HepG2 (cell line): Measurements from ENCODE around the gene FAM3A. TPM values are rescaled to one million over a fixed set of nuclear protein-coding genes. Genes with fewer than 3 reads are reported as not detected.

ENCODE experiments used
- HOXA3 ChIP-seq: sonication (generic); formaldehyde crosslinking; IDR thresholded peaks from 2 replicates; pipeline ENCODE4 v1.5.0; 2020; ENCODE audit warnings: missing genetic modification reagents
- MTF1 ChIP-seq: sonication (generic); formaldehyde crosslinking; IDR thresholded peaks from 2 replicates; pipeline ENCODE4 v1.5.0; 2020; ENCODE audit warnings: missing genetic modification reagents
- NFYB ChIP-seq: sonication (generic); formaldehyde crosslinking; IDR thresholded peaks from 2 replicates; pipeline ENCODE4 v1.4.0; 2020; ENCODE audit warnings: missing genetic modification reagents
- POLR2AphosphoS5 ChIP-seq: IDR thresholded peaks from 2 replicates; pipeline ENCODE4 v1.6.1; 2012; ENCODE audit warnings: low read depth, low read length
- POLR2G ChIP-seq: fragments of 200-400 bp; formaldehyde crosslinking; IDR thresholded peaks from 2 replicates; pipeline ENCODE4 v1.6.1; 2018; ENCODE audit warnings: mild to moderate bottlenecking, low read depth, low read length, moderate library complexity
- RAD51 ChIP-seq: fragments of 450-650 bp; IDR thresholded peaks from 2 replicates; pipeline ENCODE4 v1.6.1; 2016; ENCODE audit warnings: borderline replicate concordance
- SP1 ChIP-seq, 2 experiments: fragments of 450-650 bp in 1 of 2; sonication (generic) in 1 of 2; formaldehyde crosslinking in 1 of 2; IDR thresholded peaks; 2 replicates each; pipeline versions ENCODE4 v1.4.0 to v1.6.1; 2016 to 2020; ENCODE audit warnings: missing genetic modification reagents in 1 of 2
- SRSF1 ChIP-seq: fragments of 200-400 bp; formaldehyde crosslinking; optimal IDR thresholded peaks from 2 replicates; pipeline ENCODE3; 2017; ENCODE audit warnings: mild to moderate bottlenecking, low read depth, low read length, moderate library complexity
- STAG1 ChIP-seq: sonication (generic); formaldehyde crosslinking; IDR thresholded peaks from 2 replicates; pipeline ENCODE4 v1.4.0; 2020; ENCODE audit warnings: missing genetic modification reagents
- THAP11 ChIP-seq: IDR thresholded peaks from 2 replicates; pipeline ENCODE4 v1.6.1; 2016; ENCODE audit warnings: missing biosample characterization, missing genetic modification reagents
- polyA plus RNA-seq, 8 experiments: library from polyadenylated mRNA; depleted of rRNA in 3 of 8; stranded (reverse) in 7 of 8; unstranded in 1 of 8; fragments of >200 nt; fragmentation: Illumina TruSeq in 4 of 8; extraction: Trizol in 4 of 8; gene quantifications; 2 replicates each; pipeline versions ENCODE4 v1.2.1 to v1.2.3, GENCODE V29; 2011 to 2016; ENCODE audit warnings: low read depth in 4 of 8, missing spikeins in 1 of 8, mixed read lengths in 1 of 8; ENCODE audit not compliant: insufficient read depth in 1 of 8
- total RNA-seq, 5 experiments: library from RNA; depleted of rRNA; stranded (reverse); fragments of >200 nt; fragmentation: Illumina TruSeq; extraction: Trizol; gene quantifications; 2 replicates each; pipeline ENCODE4 v1.2.3, GENCODE V29; 2016; ENCODE audit warnings: low read depth in 1 of 5
- TF ChIP-seq, protein P1 (sequence below), 2 experiments: IDR thresholded peaks; 2 replicates each; pipeline ENCODE4 v1.6.1; 2011 to 2012; ENCODE audit warnings: low read length in 2 of 2, borderline replicate concordance in 1 of 2, low read depth in 1 of 2, mild to moderate bottlenecking in 1 of 2, moderate library complexity in 1 of 2
- TF ChIP-seq, protein P2 (sequence below): sonication (generic); formaldehyde crosslinking; IDR thresholded peaks from 2 replicates; pipeline ENCODE4 v1.5.0; 2020; ENCODE audit warnings: mild to moderate bottlenecking, missing genetic modification reagents, borderline replicate concordance
- TF ChIP-seq, protein P3 (sequence below): sonication (generic); formaldehyde crosslinking; IDR thresholded peaks from 2 replicates; pipeline ENCODE4 v1.8.1; 2023; ENCODE audit warnings: mild to moderate bottlenecking, moderate library complexity, missing genetic modification reagents
- TF ChIP-seq, protein P4 (sequence below): sonication (generic); formaldehyde crosslinking; IDR thresholded peaks from 2 replicates; pipeline ENCODE4 v1.5.0; 2020; ENCODE audit warnings: mild to moderate bottlenecking, missing genetic modification reagents, moderate library complexity
- TF ChIP-seq, protein P5 (sequence below): sonication (generic); formaldehyde crosslinking; IDR thresholded peaks from 2 replicates; pipeline ENCODE4 v1.5.0; 2020; ENCODE audit warnings: mild to moderate bottlenecking, missing genetic modification reagents

FAM3A gene
- total and polyA plus RNA-seq, 2 of the 13 experiments (the other 11 are each of a cell fraction or from before 2014, with no cell fraction given): 11.2 to 22.7 TPM

DNA sequence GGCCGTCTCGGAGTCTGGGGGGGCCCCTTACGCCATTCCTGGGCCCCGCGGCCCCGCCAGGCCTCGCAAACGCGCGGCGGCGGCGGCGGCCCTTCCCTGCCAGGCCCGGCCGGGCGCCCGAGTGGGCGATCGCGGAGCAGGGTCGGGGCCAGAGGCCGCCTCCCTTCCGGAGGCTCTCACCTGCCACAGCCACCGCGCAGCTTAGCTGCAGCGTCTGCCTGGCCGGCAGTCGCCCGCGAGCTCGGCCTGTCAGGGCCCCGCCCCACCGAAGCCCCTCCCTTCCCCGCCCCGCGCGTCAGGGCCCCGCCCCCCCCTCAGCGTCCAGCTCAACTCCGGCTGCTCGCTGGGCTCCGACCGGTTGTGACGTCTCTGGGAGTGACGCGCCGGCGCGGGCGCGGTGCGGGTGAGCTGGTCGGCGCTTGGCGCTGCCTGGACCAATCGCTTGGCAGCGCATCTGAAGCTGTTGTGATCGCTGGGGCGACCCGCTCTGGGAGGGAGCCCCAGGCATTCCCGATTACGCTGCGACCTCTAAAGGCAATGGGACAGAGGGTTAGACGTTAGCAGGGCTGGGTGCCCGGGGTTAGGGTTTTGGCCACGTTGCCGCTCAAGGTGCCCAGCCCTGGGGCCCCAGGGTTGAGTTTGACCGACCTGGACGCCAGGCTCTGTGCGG is 25.5 kb downstream of the FAM3A start, which contains the start of gene SLC10A3 (continued):
- TF ChIP-seq, protein P1, sequence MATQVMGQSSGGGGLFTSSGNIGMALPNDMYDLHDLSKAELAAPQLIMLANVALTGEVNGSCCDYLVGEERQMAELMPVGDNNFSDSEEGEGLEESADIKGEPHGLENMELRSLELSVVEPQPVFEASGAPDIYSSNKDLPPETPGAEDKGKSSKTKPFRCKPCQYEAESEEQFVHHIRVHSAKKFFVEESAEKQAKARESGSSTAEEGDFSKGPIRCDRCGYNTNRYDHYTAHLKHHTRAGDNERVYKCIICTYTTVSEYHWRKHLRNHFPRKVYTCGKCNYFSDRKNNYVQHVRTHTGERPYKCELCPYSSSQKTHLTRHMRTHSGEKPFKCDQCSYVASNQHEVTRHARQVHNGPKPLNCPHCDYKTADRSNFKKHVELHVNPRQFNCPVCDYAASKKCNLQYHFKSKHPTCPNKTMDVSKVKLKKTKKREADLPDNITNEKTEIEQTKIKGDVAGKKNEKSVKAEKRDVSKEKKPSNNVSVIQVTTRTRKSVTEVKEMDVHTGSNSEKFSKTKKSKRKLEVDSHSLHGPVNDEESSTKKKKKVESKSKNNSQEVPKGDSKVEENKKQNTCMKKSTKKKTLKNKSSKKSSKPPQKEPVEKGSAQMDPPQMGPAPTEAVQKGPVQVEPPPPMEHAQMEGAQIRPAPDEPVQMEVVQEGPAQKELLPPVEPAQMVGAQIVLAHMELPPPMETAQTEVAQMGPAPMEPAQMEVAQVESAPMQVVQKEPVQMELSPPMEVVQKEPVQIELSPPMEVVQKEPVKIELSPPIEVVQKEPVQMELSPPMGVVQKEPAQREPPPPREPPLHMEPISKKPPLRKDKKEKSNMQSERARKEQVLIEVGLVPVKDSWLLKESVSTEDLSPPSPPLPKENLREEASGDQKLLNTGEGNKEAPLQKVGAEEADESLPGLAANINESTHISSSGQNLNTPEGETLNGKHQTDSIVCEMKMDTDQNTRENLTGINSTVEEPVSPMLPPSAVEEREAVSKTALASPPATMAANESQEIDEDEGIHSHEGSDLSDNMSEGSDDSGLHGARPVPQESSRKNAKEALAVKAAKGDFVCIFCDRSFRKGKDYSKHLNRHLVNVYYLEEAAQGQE (IDR thresholded peaks at IDR 0.05; ENCODE audit: borderline replicate concordance in 1 of 2, low read depth in 1 of 2, low read length in 2 of 2): peak in 1 of 2 experiments; percentile 26; a peak in 1 of 4 replicates
- TF ChIP-seq RAD51: no peak
- peak; percentile 42; the same call in 1 of the 2 replicates for TF ChIP-seq THAP11 (CRISPR knock-in tag)
- TF ChIP-seq SRSF1: no peak
- TF ChIP-seq NFYB (CRISPR knock-in tag): peak; percentile 71
- peak; percentile 75 for TF ChIP-seq HOXA3 (CRISPR knock-in tag)
- TF ChIP-seq STAG1: peak; percentile 33
- TF ChIP-seq POLR2G: peak; percentile 66
- TF ChIP-seq MTF1 (CRISPR knock-in tag): no peak
- TF ChIP-seq, protein P2, sequence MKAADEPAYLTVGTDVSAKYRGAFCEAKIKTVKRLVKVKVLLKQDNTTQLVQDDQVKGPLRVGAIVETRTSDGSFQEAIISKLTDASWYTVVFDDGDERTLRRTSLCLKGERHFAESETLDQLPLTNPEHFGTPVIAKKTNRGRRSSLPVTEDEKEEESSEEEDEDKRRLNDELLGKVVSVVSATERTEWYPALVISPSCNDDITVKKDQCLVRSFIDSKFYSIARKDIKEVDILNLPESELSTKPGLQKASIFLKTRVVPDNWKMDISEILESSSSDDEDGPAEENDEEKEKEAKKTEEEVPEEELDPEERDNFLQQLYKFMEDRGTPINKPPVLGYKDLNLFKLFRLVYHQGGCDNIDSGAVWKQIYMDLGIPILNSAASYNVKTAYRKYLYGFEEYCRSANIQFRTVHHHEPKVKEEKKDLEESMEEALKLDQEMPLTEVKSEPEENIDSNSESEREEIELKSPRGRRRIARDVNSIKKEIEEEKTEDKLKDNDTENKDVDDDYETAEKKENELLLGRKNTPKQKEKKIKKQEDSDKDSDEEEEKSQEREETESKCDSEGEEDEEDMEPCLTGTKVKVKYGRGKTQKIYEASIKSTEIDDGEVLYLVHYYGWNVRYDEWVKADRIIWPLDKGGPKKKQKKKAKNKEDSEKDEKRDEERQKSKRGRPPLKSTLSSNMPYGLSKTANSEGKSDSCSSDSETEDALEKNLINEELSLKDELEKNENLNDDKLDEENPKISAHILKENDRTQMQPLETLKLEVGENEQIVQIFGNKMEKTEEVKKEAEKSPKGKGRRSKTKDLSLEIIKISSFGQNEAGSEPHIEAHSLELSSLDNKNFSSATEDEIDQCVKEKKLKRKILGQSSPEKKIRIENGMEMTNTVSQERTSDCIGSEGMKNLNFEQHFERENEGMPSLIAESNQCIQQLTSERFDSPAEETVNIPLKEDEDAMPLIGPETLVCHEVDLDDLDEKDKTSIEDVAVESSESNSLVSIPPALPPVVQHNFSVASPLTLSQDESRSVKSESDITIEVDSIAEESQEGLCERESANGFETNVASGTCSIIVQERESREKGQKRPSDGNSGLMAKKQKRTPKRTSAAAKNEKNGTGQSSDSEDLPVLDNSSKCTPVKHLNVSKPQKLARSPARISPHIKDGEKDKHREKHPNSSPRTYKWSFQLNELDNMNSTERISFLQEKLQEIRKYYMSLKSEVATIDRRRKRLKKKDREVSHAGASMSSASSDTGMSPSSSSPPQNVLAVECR (CRISPR knock-in tag): peak; percentile 40; the same call in 1 of the 2 replicates
- TF ChIP-seq, protein P3, sequence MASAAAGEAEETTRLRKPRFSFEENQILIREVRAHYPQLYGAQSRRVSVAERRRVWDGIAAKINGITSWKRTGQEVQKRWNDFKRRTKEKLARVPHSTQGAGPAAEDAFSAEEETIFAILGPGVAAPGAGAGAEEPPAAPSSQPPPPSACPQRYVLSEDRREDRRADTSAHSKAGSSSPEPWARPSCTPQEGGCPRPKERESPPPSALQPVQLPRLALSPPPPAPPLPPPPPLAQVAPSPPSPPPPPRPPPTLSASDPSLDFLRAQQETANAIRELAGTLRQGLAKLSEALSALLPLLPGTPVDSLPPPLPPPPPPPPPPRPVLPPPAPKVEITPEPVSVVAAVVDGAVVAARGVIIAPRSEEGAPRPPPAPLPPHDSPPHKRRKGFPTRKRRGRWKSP (CRISPR knock-in tag): 0 out of 2 replicates have a peak, but pooled peaks have one; percentile 35
- TF ChIP-seq SP1 (IDR thresholded peaks at IDR 0.05): no peak
- TF ChIP-seq SP1 (CRISPR knock-in tag; IDR thresholded peaks at IDR 0.05): 0 out of 2 replicates have a peak, but pooled peaks have one; percentile 20
- TF ChIP-seq, protein P4, sequence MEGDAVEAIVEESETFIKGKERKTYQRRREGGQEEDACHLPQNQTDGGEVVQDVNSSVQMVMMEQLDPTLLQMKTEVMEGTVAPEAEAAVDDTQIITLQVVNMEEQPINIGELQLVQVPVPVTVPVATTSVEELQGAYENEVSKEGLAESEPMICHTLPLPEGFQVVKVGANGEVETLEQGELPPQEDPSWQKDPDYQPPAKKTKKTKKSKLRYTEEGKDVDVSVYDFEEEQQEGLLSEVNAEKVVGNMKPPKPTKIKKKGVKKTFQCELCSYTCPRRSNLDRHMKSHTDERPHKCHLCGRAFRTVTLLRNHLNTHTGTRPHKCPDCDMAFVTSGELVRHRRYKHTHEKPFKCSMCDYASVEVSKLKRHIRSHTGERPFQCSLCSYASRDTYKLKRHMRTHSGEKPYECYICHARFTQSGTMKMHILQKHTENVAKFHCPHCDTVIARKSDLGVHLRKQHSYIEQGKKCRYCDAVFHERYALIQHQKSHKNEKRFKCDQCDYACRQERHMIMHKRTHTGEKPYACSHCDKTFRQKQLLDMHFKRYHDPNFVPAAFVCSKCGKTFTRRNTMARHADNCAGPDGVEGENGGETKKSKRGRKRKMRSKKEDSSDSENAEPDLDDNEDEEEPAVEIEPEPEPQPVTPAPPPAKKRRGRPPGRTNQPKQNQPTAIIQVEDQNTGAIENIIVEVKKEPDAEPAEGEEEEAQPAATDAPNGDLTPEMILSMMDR: peak; percentile 59
- TF ChIP-seq, protein P5, sequence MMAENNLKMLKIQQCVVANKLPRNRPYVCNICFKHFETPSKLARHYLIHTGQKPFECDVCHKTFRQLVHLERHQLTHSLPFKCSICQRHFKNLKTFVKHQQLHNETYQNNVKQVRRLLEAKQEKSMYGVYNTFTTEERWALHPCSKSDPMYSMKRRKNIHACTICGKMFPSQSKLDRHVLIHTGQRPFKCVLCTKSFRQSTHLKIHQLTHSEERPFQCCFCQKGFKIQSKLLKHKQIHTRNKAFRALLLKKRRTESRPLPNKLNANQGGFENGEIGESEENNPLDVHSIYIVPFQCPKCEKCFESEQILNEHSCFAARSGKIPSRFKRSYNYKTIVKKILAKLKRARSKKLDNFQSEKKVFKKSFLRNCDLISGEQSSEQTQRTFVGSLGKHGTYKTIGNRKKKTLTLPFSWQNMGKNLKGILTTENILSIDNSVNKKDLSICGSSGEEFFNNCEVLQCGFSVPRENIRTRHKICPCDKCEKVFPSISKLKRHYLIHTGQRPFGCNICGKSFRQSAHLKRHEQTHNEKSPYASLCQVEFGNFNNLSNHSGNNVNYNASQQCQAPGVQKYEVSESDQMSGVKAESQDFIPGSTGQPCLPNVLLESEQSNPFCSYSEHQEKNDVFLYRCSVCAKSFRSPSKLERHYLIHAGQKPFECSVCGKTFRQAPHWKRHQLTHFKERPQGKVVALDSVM: peak; percentile 28; the same call in 1 of the 2 replicates
- TF ChIP-seq POLR2AphosphoS5: peak; percentile 67
